Kidney tubule cell (primary cell): ENCODE measurements around the gene BAHD1.

Experiments
- DNase-seq: peaks from one replicate; pipeline ENCODE4 v3.0.0-alpha.2; 2018; ENCODE audit warnings: low spot score

The BAHD1 gene

GRCh38 chr15:40424483-40425115 lies 16.2 kb upstream of the BAHD1 start:
- DNase-seq = no peak

GRCh38 chr15:40425681-40426080 lies 15.1 kb upstream of the BAHD1 start:
- DNase-seq = no peak

- DNase-seq = no peak
Observed at GRCh38 chr15:40427188-40427587, 13.6 kb upstream of the BAHD1 start.

GRCh38 chr15:40428185-40428584 lies 12.6 kb upstream of the BAHD1 start:
- no peak for DNase-seq

- DNase-seq = no peak
Observed at GRCh38 chr15:40429068-40429710, 11.6 kb upstream of the BAHD1 start.

GRCh38 chr15:40430271-40430805 lies 10.4 kb upstream of the BAHD1 start:
- peak; percentile 29 for DNase-seq

GRCh38 chr15:40435023-40435709 lies 5.6 kb upstream of the BAHD1 start:
- no peak for DNase-seq

- DNase-seq = no peak
Observed at GRCh38 chr15:40435710-40436089, 5.1 kb upstream of the BAHD1 start.

- DNase-seq = no peak
Observed at GRCh38 chr15:40436116-40436891, 4.4 kb upstream of the BAHD1 start.

GRCh38 chr15:40436892-40437751 lies 3.6 kb upstream of the BAHD1 start:
- no peak for DNase-seq

- DNase-seq = no peak
Observed at GRCh38 chr15:40437752-40438687, 2.7 kb upstream of the BAHD1 start.

- no peak for DNase-seq
Observed at GRCh38 chr15:40438712-40439111, 2.0 kb upstream of the BAHD1 start.

- DNase-seq = no peak
Observed at GRCh38 chr15:40439461-40439959, 1.2 kb upstream of the BAHD1 start.

GRCh38 chr15:40439960-40440742 lies 602 bp upstream of the BAHD1 start:
- peak; percentile 49 for DNase-seq

- peak; percentile 13 for DNase-seq
Observed at GRCh38 chr15:40441565-40442531, 1.1 kb downstream of the BAHD1 start.

GRCh38 chr15:40443255-40443654 lies 2.5 kb downstream of the BAHD1 start:
- peak; percentile 39 for DNase-seq

- peak; percentile 18 for DNase-seq
Observed at GRCh38 chr15:40443846-40444245, 3.1 kb downstream of the BAHD1 start.

GRCh38 chr15:40444736-40445135 lies 4.0 kb downstream of the BAHD1 start:
- no peak for DNase-seq
